Neural progenitor cell (in vitro differentiated cells): Measurements from ENCODE around the gene VSIG10L. TPM values are rescaled to one million over a fixed set of nuclear protein-coding genes. Genes with fewer than 3 reads are reported as not detected.
A peak's percentile ranks its signal among the peaks of the same experiment; 100 is the strongest.

Source experiments
- DNase-seq: peaks from one replicate; pipeline ENCODE4 v3.0.0-alpha.2; 2016; ENCODE audit warnings: low spot score
- H2AFZ ChIP-seq: fragments of 200-600 bp; sonication (generic); replicated peaks from 2 replicates; pipeline ENCODE4 v1.6.1; 2016; ENCODE audit warnings: antibody characterized with exemption
- H3F3A ChIP-seq: fragments of 200-600 bp; sonication (generic); 2 replicates; pipeline ENCODE4 v1.6.1; 2016; ENCODE audit warnings: antibody characterized with exemption, low read depth
- H3K27ac ChIP-seq: fragments of 200-600 bp; sonication (generic); 2 replicates; pipeline ENCODE4 v1.5.1; 2016; ENCODE audit warnings: mild to moderate bottlenecking
- H3K27me3 ChIP-seq: fragments of 200-600 bp; sonication (generic); 2 replicates; pipeline ENCODE4 v1.6.1; 2016; ENCODE audit warnings: mild to moderate bottlenecking, moderate library complexity
- H3K36me3 ChIP-seq: fragments of 200-600 bp; sonication (generic); 2 replicates; pipeline ENCODE4 v1.5.1; 2016
- H3K4me1 ChIP-seq: fragments of 200-600 bp; sonication (generic); 2 replicates; pipeline ENCODE4 v1.6.1; 2016; ENCODE audit warnings: mixed run types
- H3K4me2 ChIP-seq: fragments of 200-600 bp; sonication (generic); 2 replicates; pipeline ENCODE4 v1.6.1; 2016
- H3K4me3 ChIP-seq: fragments of 200-600 bp; sonication (generic); 2 replicates; pipeline ENCODE4 v1.5.1; 2016
- H3K79me2 ChIP-seq: fragments of 200-600 bp; sonication (generic); 2 replicates; pipeline ENCODE4 v1.6.1; 2016; ENCODE audit warnings: low read depth
- H3K9ac ChIP-seq: fragments of 200-600 bp; sonication (generic); 2 replicates; pipeline ENCODE4 v1.6.1; 2016
- H3K9me3 ChIP-seq: fragments of 200-600 bp; sonication (generic); 2 replicates; pipeline ENCODE4 v1.5.1; 2016; ENCODE audit warnings: low read depth
- H4K20me1 ChIP-seq: fragments of 200-600 bp; sonication (generic); 2 replicates; pipeline ENCODE4 v1.6.1; 2016; ENCODE audit warnings: low read depth
- H3K27ac Mint-ChIP-seq: 3 replicates; pipeline ENCODE4 v1.8.0; 2021; ENCODE audit warnings: mixed read lengths
- H3K27me3 Mint-ChIP-seq: 2 replicates; pipeline ENCODE4 v1.8.0; 2022; ENCODE audit warnings: low read depth, mild to moderate bottlenecking, inconsistent platforms, moderate library complexity, mixed read lengths; ENCODE audit not compliant: insufficient read depth
- H3K36me3 Mint-ChIP-seq: 3 replicates; pipeline ENCODE4 v1.8.0; 2021; ENCODE audit warnings: mixed read lengths
- H3K4me1 Mint-ChIP-seq: 3 replicates; pipeline ENCODE4 v1.8.0; 2021; ENCODE audit warnings: mixed read lengths
- H3K4me3 Mint-ChIP-seq: 3 replicates; pipeline ENCODE4 v1.8.0; 2021; ENCODE audit warnings: mild to moderate bottlenecking, moderate library complexity, mixed read lengths
- H3K9me3 Mint-ChIP-seq: 3 replicates; pipeline ENCODE4 v1.8.0; 2020; ENCODE audit warnings: mixed read lengths
- EZH2 ChIP-seq: fragments of 200-600 bp; sonication (generic); IDR thresholded peaks from 2 replicates; pipeline ENCODE4 v1.6.1; 2017; ENCODE audit warnings: antibody characterized with exemption, mild to moderate bottlenecking, moderate library complexity
- EZH2phosphoT487 ChIP-seq: fragments of 200-600 bp; sonication (generic); IDR thresholded peaks from 2 replicates; pipeline ENCODE4 v1.6.1; 2017; ENCODE audit warnings: antibody characterized with exemption
- total RNA-seq: library from RNA; depleted of rRNA; stranded (reverse); fragments of >200 nt; gene quantifications from 2 replicates; pipeline ENCODE4 v1.2.3, GENCODE V29; 2015; ENCODE audit warnings: low replicate concordance
- TF ChIP-seq, protein P1 (sequence below): fragments of 200-600 bp; sonication (generic); IDR thresholded peaks from 2 replicates; pipeline ENCODE4 v1.5.1; 2017; ENCODE audit warnings: antibody characterized with exemption, mild to moderate bottlenecking

VSIG10L gene
- total RNA-seq, 1 donor from 2014 or later, result 2.7 TPM

DNA sequence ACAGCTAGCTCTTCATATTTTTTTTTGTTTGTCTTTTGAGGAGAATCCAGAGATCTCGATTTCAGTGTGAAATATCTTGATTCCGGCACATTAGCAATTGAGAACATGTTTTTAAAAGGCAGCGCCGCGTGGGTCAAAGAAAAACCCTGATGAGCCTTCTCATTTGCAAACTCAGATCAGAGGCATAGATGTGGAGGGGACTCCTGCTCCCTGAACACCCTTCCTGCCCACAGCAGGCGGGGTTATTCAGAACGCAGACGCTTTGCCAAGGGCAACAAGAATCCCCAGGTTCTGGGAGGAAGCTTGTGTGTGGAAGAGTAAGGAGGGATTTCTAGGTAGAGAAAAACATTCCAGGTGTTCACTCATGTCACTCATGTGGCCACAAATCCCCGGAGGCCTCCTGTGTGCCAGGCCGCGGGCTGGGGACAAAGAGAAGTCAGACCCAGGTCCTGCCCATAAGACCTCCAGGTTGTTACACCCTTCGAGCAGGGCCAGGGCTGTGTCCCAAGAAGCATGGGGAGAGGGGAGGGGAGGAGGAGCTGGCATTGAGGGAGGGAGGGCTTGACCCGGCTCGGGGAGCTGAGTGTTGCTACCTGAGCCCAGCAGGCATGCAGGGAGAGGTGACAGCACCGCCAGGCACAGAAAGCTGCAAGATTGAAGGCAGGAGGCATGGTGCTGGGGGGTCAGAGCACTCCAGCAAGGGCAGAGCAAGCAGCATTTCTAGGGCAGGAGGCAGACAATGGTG lies 46.4 kb downstream of the VSIG10L start:
- H3K4me3 ChIP-seq, result no peak overlapping the region
- H3K27ac ChIP-seq, result no peak overlapping the region
- TF ChIP-seq EZH2phosphoT487 (no peak), EZH2 (no peak)
- TF ChIP-seq, protein P1, sequence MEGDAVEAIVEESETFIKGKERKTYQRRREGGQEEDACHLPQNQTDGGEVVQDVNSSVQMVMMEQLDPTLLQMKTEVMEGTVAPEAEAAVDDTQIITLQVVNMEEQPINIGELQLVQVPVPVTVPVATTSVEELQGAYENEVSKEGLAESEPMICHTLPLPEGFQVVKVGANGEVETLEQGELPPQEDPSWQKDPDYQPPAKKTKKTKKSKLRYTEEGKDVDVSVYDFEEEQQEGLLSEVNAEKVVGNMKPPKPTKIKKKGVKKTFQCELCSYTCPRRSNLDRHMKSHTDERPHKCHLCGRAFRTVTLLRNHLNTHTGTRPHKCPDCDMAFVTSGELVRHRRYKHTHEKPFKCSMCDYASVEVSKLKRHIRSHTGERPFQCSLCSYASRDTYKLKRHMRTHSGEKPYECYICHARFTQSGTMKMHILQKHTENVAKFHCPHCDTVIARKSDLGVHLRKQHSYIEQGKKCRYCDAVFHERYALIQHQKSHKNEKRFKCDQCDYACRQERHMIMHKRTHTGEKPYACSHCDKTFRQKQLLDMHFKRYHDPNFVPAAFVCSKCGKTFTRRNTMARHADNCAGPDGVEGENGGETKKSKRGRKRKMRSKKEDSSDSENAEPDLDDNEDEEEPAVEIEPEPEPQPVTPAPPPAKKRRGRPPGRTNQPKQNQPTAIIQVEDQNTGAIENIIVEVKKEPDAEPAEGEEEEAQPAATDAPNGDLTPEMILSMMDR, result no peak
- no peaks in the 10 kb centered on the region for H4K20me1 ChIP-seq
- peaks cover 3% of the 10 kb centered on the region for H3F3A ChIP-seq
- no peak overlapping the region for H3K9ac ChIP-seq
- Mint-ChIP-seq H3K9me3 (no peaks in the 10 kb centered on the region), H3K36me3 (no peaks in the 10 kb centered on the region), H3K4me1 (peaks cover 32% of the 10 kb centered on the region), H3K27me3 (peaks cover 11% of the 10 kb centered on the region), H3K27ac (peak overlapping the region; percentile 42), H3K4me3 (peak overlapping the region; percentile 36)
- no peaks in the 10 kb centered on the region for H3K79me2 ChIP-seq
- H3K36me3 ChIP-seq, result no peaks in the 10 kb centered on the region
- peak; percentile 30 for DNase-seq
- H3K4me1 ChIP-seq, result peaks cover 30% of the 10 kb centered on the region
- H3K9me3 ChIP-seq, result no peaks in the 10 kb centered on the region
- peaks cover 16% of the 10 kb centered on the region for H3K27me3 ChIP-seq
- no peak overlapping the region for H3K4me2 ChIP-seq
- no peak overlapping the region for H2AFZ ChIP-seq

DNA sequence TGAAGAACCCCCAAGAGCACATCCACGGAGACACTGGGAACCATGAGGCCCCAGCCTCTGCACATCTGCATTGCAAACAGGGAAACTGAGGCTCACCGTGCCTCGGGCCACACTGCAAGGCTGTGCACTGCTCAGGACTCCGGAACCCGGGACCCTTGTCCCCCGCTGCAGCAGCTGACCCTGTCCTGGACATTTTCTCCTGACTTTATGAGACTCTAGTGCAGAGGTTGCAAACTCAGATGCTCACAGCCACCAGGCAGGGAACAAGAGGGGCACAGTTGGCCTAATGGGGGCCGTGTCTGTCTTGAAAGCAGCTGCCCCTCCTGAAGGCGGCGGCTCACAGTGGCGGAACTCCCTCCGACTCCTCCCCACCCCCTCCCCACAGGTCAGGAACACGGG lies 47.0 kb downstream of the VSIG10L start:
- H3K36me3 ChIP-seq, result no peaks in the 10 kb centered on the region
- peaks cover 16% of the 10 kb centered on the region for H3K27me3 ChIP-seq
- H4K20me1 ChIP-seq, result no peaks in the 10 kb centered on the region
- Mint-ChIP-seq H3K36me3 (no peaks in the 10 kb centered on the region), H3K9me3 (no peaks in the 10 kb centered on the region), H3K4me1 (peaks cover 29% of the 10 kb centered on the region), H3K27ac (peak overlapping the region; percentile 42), H3K4me3 (no peak overlapping the region), H3K27me3 (peaks cover 7% of the 10 kb centered on the region)
- H3K4me1 ChIP-seq, result peaks cover 30% of the 10 kb centered on the region
- peaks cover 3% of the 10 kb centered on the region for H3F3A ChIP-seq
- no peak overlapping the region for H3K27ac ChIP-seq
- H3K9me3 ChIP-seq, result no peaks in the 10 kb centered on the region
- H3K4me3 ChIP-seq, result no peak overlapping the region
- no peaks in the 10 kb centered on the region for H3K79me2 ChIP-seq
- no peak overlapping the region for H3K9ac ChIP-seq
- no peak overlapping the region for H3K4me2 ChIP-seq
- TF ChIP-seq, protein P1, result no peak
- no peak for TF ChIP-seq EZH2
- TF ChIP-seq EZH2phosphoT487, result no peak
- H2AFZ ChIP-seq, result no peak overlapping the region
- no peak for DNase-seq

GRCh38 chr19:51294211-51294976 lies 47.5 kb downstream of the VSIG10L start:
- no peak overlapping the region for H3K27ac Mint-ChIP-seq
- Histone ChIP-seq H3K27ac (no peak overlapping the region), H3K36me3 (no peaks in the 10 kb centered on the region), H3K9ac (no peak overlapping the region), H3K4me2 (no peak overlapping the region), H3K79me2 (no peaks in the 10 kb centered on the region), H3K4me3 (no peak overlapping the region), H4K20me1 (no peaks in the 10 kb centered on the region), H3F3A (peaks cover 3% of the 10 kb centered on the region), H3K27me3 (peaks cover 16% of the 10 kb centered on the region), H3K4me1 (peaks cover 30% of the 10 kb centered on the region), H2AFZ (no peak overlapping the region), H3K9me3 (no peaks in the 10 kb centered on the region)
- no peaks in the 10 kb centered on the region for H3K36me3 Mint-ChIP-seq
- DNase-seq, result peak; percentile 27
- peaks cover 7% of the 10 kb centered on the region for H3K27me3 Mint-ChIP-seq
- no peak overlapping the region for H3K4me3 Mint-ChIP-seq
- H3K9me3 Mint-ChIP-seq, result no peaks in the 10 kb centered on the region
- H3K4me1 Mint-ChIP-seq, result peaks cover 29% of the 10 kb centered on the region
- TF ChIP-seq, protein P1, result peak; percentile 7
- no peak for TF ChIP-seq EZH2phosphoT487
